ENCODE results near the gene PRDX6. TPM values are rescaled to one million over a fixed set of nuclear protein-coding genes. Genes with fewer than 3 reads are reported as not detected.

The PRDX6 gene
- total and polyA plus RNA-seq, 8 donors, result 236 to 279 (median 258) TPM

- Histone ChIP-seq H3K9me3 (no peaks in the 10 kb centered on the region), H3K4me3 (no peak overlapping the region), H3K27ac (no peak overlapping the region), H3K36me3 (no peaks in the 10 kb centered on the region), H3K27me3 (no peaks in the 10 kb centered on the region), H3K4me1 (no peaks in the 10 kb centered on the region)
- no peak for TF ChIP-seq CTCF (IDR thresholded peaks at IDR 0.05)
- no peak for ATAC-seq
- DNase-seq, result no peak
- intact Hi-C loops (cut with DNase I), result no loop called here
Observed at GRCh38 chr1:173505391-173505790, 28.3 kb downstream of the PRDX6 start.

GRCh38 chr1:173506437-173506836 lies 29.3 kb downstream of the PRDX6 start:
- Histone ChIP-seq H3K36me3 (no peaks in the 10 kb centered on the region), H3K4me3 (no peak overlapping the region), H3K27me3 (no peaks in the 10 kb centered on the region), H3K27ac (peak overlapping the region; percentile 47 to 54), H3K4me1 (no peaks in the 10 kb centered on the region), H3K9me3 (no peaks in the 10 kb centered on the region)
- peak in 1 of 4 donors; percentile 50 for DNase-seq
- intact Hi-C loops (cut with DNase I), result no loop called here
- TF ChIP-seq CTCF (IDR thresholded peaks at IDR 0.05), result no peak
- ATAC-seq, result peak; percentile 86

- DNase-seq, result peak in 1 of 4 donors; percentile 58
- Histone ChIP-seq H3K36me3 (no peaks in the 10 kb centered on the region), H3K4me1 (no peaks in the 10 kb centered on the region), H3K4me3 (no peak overlapping the region), H3K27ac (peak overlapping the region; percentile 47 to 54), H3K9me3 (no peaks in the 10 kb centered on the region), H3K27me3 (no peaks in the 10 kb centered on the region)
- peak; percentile 94 for ATAC-seq
- no peak for TF ChIP-seq CTCF (IDR thresholded peaks at IDR 0.05)
- intact Hi-C loops (cut with DNase I), result no loop called here
Observed at GRCh38 chr1:173507205-173507846, 30.2 kb downstream of the PRDX6 start.

GRCh38 chr1:173507847-173508209 lies 30.7 kb downstream of the PRDX6 start:
- Histone ChIP-seq H3K9me3 (no peaks in the 10 kb centered on the region), H3K4me3 (no peak overlapping the region), H3K27ac (peak overlapping the region; percentile 34 to 47), H3K4me1 (no peaks in the 10 kb centered on the region), H3K27me3 (no peaks in the 10 kb centered on the region), H3K36me3 (no peaks in the 10 kb centered on the region)
- DNase-seq (no peak), ATAC-seq (peak; percentile 60)
- no peak for TF ChIP-seq CTCF (IDR thresholded peaks at IDR 0.05)
- intact Hi-C loops (cut with DNase I), result no loop called here

- TF ChIP-seq CTCF (IDR thresholded peaks at IDR 0.05), result no peak
- DNase-seq, result no peak
Observed at GRCh38 chr1:173508541-173508940, 31.4 kb downstream of the PRDX6 start.

More at GRCh38 chr1:173508541-173508940, 31.4 kb downstream of the PRDX6 start:
- intact Hi-C loops (cut with DNase I), result no loop called here
- no peak for ATAC-seq
- H3K36me3 ChIP-seq, result no peaks in the 10 kb centered on the region
- no peak overlapping the region for H3K27ac ChIP-seq
- no peak overlapping the region for H3K4me3 ChIP-seq
- H3K9me3 ChIP-seq, result no peaks in the 10 kb centered on the region
- no peaks in the 10 kb centered on the region for H3K4me1 ChIP-seq
- H3K27me3 ChIP-seq, result no peaks in the 10 kb centered on the region

Data from left lung (tissue), 10 donors.